ENCODE data around the gene MSH5. TPM values are rescaled to one million over a fixed set of nuclear protein-coding genes. Genes with fewer than 3 reads are reported as not detected.

The MSH5 gene
- total and polyA plus RNA-seq, 9 of the 15 experiments (the other 6 are each of a cell fraction or from before 2014, with no cell fraction given) = 12.5 to 104 (median 46.6) TPM

DNA sequence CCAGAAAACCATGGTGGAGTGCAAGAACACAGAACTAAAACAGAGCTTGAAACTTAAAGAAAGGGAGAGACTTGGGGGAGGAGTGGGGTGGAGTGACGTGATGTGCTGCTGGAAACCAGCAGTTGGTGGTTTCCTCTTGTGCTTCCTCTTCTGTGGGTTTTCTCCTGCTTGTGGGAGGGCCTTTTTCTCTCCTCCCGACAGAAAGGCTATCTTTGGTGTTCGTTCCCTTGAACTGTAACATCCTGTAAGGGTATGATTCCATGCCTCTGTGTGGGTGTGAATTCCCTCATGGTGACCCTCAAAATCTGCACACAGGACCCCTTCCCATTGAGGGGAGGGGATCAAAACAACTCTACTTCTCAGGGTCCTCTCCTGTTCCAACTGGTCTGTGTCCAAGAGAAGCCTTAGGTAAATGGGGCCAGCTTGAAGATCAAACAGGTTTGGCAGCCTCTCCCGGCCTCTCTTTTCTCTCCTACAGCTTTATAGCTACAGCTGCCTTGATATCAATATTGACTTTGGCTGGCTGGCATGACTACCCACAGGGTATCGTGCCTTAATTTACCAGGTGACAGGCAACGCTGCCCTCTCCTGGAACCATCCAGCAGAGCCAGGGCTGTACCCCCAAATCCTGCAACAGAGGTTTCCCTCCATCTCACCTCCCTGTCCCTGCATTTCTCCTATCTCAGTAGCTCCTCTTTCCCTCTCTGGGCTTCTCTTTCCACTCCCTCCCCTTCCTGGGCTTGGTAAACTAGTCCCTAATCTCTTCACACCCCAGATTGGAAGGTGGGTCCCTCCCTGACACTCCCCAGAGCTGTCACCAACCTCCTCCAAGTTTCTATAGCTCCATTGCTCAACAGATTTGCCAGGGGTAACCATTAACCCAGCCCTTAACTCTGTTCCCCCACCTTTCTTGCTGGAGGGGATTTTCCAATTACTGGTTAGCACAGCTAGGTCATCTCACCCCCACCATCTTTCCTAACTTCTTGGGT, 1.5 kb upstream of the MSH5 start (continued):
- TF ChIP-seq MYBL2 (IDR thresholded peaks at IDR 0.05; ENCODE audit: low read depth) = no peak
- no peak for TF ChIP-seq MYBL2 (CRISPR knock-in tag; IDR thresholded peaks at IDR 0.05; ENCODE audit: borderline replicate concordance)
- TF ChIP-seq ZNF695 (CRISPR knock-in tag; IDR thresholded peaks at IDR 0.05) = no peak
- peak; percentile 29 for TF ChIP-seq POU5F1 (IDR thresholded peaks at IDR 0.05; ENCODE audit: borderline replicate concordance, low read depth, low read length, partially characterized antibody)
- no peak for TF ChIP-seq ZNF274 (IDR thresholded peaks at IDR 0.05; ENCODE audit: borderline replicate concordance, low read depth, low read length)
- TF ChIP-seq, protein P1, sequence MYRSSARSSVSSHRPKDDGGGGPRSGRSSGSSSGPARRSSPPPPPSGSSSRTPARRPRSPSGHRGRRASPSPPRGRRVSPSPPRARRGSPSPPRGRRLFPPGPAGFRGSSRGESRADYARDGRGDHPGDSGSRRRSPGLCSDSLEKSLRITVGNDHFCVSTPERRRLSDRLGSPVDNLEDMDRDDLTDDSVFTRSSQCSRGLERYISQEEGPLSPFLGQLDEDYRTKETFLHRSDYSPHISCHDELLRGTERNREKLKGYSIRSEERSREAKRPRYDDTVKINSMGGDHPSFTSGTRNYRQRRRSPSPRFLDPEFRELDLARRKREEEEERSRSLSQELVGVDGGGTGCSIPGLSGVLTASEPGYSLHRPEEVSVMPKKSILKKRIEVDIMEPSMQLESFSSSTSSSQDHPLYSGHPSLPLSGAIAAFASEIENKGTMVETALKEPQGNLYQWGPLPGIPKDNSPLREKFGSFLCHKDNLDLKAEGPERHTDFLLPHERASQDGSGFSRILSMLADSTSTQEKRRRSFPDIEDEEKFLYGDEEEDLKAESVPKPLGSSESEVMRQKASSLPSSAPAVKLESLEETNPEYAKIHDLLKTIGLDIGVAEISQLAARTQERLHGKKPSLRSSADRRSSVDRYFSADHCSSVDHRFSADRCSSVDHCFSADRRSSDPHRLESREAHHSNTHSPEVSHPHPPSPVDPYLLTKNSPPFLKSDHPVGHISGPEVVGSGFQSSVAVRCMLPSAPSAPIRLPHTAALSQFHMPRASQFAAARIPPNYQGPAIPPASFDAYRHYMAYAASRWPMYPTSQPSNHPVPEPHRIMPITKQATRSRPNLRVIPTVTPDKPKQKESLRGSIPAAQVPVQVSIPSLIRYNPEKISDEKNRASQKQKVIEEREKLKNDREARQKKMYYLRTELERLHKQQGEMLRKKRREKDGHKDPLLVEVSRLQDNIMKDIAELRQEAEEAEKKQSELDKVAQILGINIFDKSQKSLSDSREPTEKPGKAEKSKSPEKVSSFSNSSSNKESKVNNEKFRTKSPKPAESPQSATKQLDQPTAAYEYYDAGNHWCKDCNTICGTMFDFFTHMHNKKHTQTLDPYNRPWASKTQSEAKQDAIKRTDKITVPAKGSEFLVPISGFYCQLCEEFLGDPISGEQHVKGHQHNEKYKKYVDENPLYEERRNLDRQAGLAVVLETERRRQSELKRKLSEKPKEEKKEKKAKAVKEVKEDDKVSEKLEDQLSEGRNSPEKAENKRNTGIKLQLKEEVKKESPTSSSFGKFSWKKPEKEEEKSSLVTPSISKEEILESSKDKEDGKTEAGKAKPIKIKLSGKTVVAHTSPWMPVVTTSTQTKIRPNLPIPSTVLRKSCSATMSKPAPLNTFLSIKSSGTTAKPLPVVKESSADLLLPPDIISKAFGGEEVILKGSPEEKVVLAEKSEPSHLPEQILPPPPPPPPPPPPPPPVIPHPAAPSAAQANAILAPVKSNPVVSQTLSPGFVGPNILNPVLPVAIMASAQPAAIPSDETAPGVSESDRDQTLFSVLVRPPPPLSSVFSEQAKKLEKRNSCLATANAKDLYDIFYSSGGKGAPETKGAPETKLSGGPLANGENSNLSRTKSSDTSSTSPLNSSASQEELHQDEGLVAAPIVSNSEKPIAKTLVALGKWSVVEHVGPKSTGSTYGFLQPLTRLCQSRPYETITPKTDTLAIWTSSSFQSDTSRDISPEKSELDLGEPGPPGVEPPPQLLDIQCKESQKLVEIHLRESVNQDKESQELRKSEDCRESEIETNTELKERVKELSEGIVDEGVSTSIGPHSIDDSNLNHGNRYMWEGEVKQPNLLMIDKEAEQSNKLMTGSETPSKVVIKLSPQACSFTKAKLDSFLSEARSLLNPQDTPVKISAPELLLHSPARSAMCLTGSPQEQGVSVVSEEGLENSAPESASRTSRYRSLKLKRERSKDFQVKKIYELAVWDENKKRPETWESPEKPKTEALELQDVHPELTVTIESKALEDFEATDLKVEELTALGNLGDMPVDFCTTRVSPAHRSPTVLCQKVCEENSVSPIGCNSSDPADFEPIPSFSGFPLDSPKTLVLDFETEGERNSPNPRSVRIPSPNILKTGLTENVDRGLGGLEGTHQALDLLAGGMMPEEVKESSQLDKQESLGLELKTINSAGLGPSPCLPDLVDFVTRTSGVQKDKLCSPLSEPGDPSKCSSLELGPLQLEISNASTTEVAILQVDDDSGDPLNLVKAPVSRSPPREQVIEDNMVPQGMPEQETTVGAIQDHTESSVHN (IDR thresholded peaks at IDR 0.05; ENCODE audit: borderline replicate concordance in 1 of 2, low read depth in 1 of 2) = no peak
- no peak for TF ChIP-seq TGIF2 (CRISPR knock-in tag; IDR thresholded peaks at IDR 0.05)
- no peak for TF ChIP-seq NUFIP1 (IDR thresholded peaks at IDR 0.05; ENCODE audit: partially characterized antibody)
- TF ChIP-seq SMAD4 (CRISPR knock-in tag; conservative IDR thresholded peaks at IDR 0.05) = peak; percentile 79
- 0 out of 2 replicates have a peak, but pooled peaks have one; percentile 41 for TF ChIP-seq TCFL5 (CRISPR knock-in tag; conservative IDR thresholded peaks at IDR 0.05)
- no peak for TF ChIP-seq ATF7 (IDR thresholded peaks at IDR 0.05)
- TF ChIP-seq, protein P2, sequence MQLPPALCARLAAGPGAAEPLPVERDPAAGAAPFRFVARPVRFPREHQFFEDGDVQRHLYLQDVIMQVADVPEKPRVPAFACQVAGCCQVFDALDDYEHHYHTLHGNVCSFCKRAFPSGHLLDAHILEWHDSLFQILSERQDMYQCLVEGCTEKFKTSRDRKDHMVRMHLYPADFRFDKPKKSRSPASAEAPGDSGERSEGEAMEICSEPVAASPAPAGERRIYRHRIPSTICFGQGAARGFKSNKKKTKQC (CRISPR knock-in tag; IDR thresholded peaks at IDR 0.05) = no peak
- TF ChIP-seq BRCA1 (IDR thresholded peaks at IDR 0.05) = no peak
- no peak for TF ChIP-seq BRCA1 (CRISPR knock-in tag; IDR thresholded peaks at IDR 0.05)
- no peak for TF ChIP-seq ARNT (IDR thresholded peaks at IDR 0.05)
- no peak for TF ChIP-seq HDAC6 (IDR thresholded peaks at IDR 0.05; ENCODE audit: low read depth, low read length)
- TF ChIP-seq, protein P3, sequence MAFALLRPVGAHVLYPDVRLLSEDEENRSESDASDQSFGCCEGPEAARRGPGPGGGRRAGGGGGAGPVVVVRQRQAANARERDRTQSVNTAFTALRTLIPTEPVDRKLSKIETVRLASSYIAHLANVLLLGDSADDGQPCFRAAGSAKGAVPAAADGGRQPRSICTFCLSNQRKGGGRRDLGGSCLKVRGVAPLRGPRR (CRISPR knock-in tag; IDR thresholded peaks at IDR 0.05) = peak; percentile 76; the same call in 1 of the 2 replicates
- no peak for TF ChIP-seq CREBBP (IDR thresholded peaks at IDR 0.05; ENCODE audit: low read depth, low read length)
- peak; percentile 29; the same call in 1 of the 2 replicates for TF ChIP-seq STAT5A (IDR thresholded peaks at IDR 0.05; ENCODE audit: borderline replicate concordance, low read length)
